Subcutaneous adipose tissue (tissue), 4 donors: ENCODE data around the gene RPL37. TPM values are rescaled to one million over a fixed set of nuclear protein-coding genes. Genes with fewer than 3 reads are reported as not detected.

Experiments used
- CTCF ChIP-seq: fragments of 450-650 bp; IDR thresholded peaks from one replicate; pipeline ENCODE4 v1.5.1; 2016; ENCODE audit warnings: low read depth, mild to moderate bottlenecking, control low read depth, antibody characterized with exemption, moderate library complexity
- total RNA-seq, 4 donors: library from RNA; depleted of rRNA; stranded (reverse); fragments of >200 nt; gene quantifications; one replicate each; pipeline ENCODE4 v1.1.0, GENCODE V29; 2016

Gene RPL37
- total RNA-seq, 4 donors from 2014 or later, result 70.5 to 243 (median 152) TPM

- TF ChIP-seq CTCF, result no peak
Observed at GRCh38 chr5:40844565-40844964, 9.5 kb upstream of the RPL37 start.

DNA sequence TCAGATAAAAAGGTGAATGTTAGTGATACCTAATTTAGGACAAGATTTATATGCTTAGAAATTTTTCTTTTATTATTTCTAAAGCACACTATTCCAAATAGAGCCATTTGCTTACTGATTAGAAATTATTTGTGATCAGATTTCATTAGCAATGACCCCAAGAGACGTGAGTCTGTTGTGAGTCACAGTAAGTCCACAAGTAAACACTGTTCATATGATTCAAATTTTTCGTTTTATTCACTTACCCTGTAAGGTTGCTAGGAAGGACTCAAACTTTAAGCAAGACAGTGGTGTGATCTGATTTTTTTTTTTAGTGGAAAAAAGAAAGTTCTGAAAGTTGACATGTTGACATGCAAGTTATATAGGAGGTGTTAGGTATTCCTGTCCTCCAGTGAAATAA lies 7.3 kb upstream of the RPL37 start:
- no peak for TF ChIP-seq CTCF

GRCh38 chr5:40841068-40841805 lies 6.2 kb upstream of the RPL37 start, which contains the start of gene CARD6:
TSS of gene CARD6 (plus strand) at chr5:40841367. CDS start at chr5:40841383, 16 bp downstream.
- TF ChIP-seq CTCF, result no peak

- TF ChIP-seq CTCF, result no peak
Observed at GRCh38 chr5:40838086-40838485, 3.1 kb upstream of the RPL37 start.

GRCh38 chr5:40834391-40834848 lies 602 bp downstream of the RPL37 start:
- no peak for TF ChIP-seq CTCF

GRCh38 chr5:40833712-40834229 lies 1.3 kb downstream of the RPL37 start:
- no peak for TF ChIP-seq CTCF

DNA sequence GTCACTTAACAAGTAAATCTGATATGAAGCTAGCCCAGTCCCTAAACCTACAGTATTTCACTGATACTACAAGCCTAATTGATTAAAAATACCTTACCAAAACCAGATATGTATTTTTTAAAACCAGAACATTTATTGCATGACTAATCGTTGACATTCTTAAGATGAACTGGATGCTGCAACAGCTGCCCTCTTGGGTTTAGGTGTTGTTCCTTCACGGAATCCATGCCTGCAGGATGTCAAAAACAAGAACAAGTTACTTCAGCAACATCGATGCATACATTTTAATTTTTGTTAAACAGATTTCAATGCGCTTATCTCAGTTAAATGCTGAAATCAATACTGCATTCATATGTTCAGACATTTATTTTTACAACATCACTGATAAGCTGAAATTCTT lies 2.7 kb downstream of the RPL37 start:
- TF ChIP-seq CTCF, result no peak
